Urothelium cell line (cell line): ENCODE data around the gene XPR1.

Source experiments
- DNase-seq: peaks from one replicate; pipeline ENCODE4 v3.0.0; 2011; ENCODE audit warnings: low spot score, mixed read lengths
- FAIRE-seq: peaks from 2 replicates; lab custom pipeline; 2011; peaks lifted over from hg19 to GRCh38; lab: Jason Lieb, UNC

Gene XPR1

GRCh38 chr1:180909005-180909414 is 277.2 kb downstream of the XPR1 start:
- no peak for DNase-seq
- no peak for FAIRE-seq

GRCh38 chr1:180909462-180909976 is 277.7 kb downstream of the XPR1 start:
- FAIRE-seq (no peak), DNase-seq (no peak)

GRCh38 chr1:180911640-180912191 is 279.9 kb downstream of the XPR1 start:
- no peak for FAIRE-seq
- DNase-seq = peak; percentile 40

GRCh38 chr1:180912211-180912800 is 280.5 kb downstream of the XPR1 start:
- DNase-seq (peak; percentile 39), FAIRE-seq (no peak)

- no peak for FAIRE-seq
- DNase-seq = peak; percentile 61
Measured at GRCh38 chr1:180912801-180913565, 281.2 kb downstream of the XPR1 start, which contains the start of gene KIAA1614. TSS of gene KIAA1614 (plus strand) at chr1:180912897. CDS start at chr1:180913244, 347 bp downstream.

GRCh38 chr1:180915426-180915965 is 283.7 kb downstream of the XPR1 start:
- DNase-seq (no peak), FAIRE-seq (no peak)

GRCh38 chr1:180916012-180916770 is 284.4 kb downstream of the XPR1 start:
- no peak for FAIRE-seq

GRCh38 chr1:180916771-180917170 is 284.9 kb downstream of the XPR1 start:
- no peak for FAIRE-seq
- no peak for DNase-seq

More at GRCh38 chr1:180916012-180916770, 284.4 kb downstream of the XPR1 start:
- no peak for DNase-seq

GRCh38 chr1:180917306-180918065 is 285.7 kb downstream of the XPR1 start:
- DNase-seq = peak; percentile 47
- no peak for FAIRE-seq

GRCh38 chr1:180918519-180918918 is 286.7 kb downstream of the XPR1 start:
- FAIRE-seq (no peak), DNase-seq (no peak)

GRCh38 chr1:180919183-180919700 is 287.4 kb downstream of the XPR1 start:
- DNase-seq (no peak), FAIRE-seq (no peak)

- DNase-seq = no peak
- no peak for FAIRE-seq
Measured at GRCh38 chr1:180920193-180920592, 288.4 kb downstream of the XPR1 start.

GRCh38 chr1:180920702-180921101 is 288.9 kb downstream of the XPR1 start:
- no peak for FAIRE-seq
- no peak for DNase-seq

GRCh38 chr1:180921386-180921785 is 289.6 kb downstream of the XPR1 start:
- DNase-seq = no peak
- no peak for FAIRE-seq

- FAIRE-seq (no peak), DNase-seq (no peak)
Measured at GRCh38 chr1:180921891-180922630, 290.2 kb downstream of the XPR1 start.

GRCh38 chr1:180922631-180923015 is 290.8 kb downstream of the XPR1 start:
- DNase-seq = no peak
- no peak for FAIRE-seq

GRCh38 chr1:180923021-180923841 is 291.4 kb downstream of the XPR1 start:
- peak; percentile 69 for DNase-seq
- no peak for FAIRE-seq

- no peak for DNase-seq
- FAIRE-seq = no peak
Measured at GRCh38 chr1:180923887-180924286, 292.1 kb downstream of the XPR1 start.
